HG03139 (cell line): ENCODE results near the gene MAGED2.
"Not testable (repeated sequence)": the region's sequence is repeated elsewhere in the genome, so short reads cannot be mapped to it uniquely, and the experiment has no call there.

ENCODE experiments used
- ATAC-seq: cut with Tn5 transposase; IDR thresholded peaks from one replicate; pipeline ENCODE4 v1.9.1; 2021; ENCODE audit not compliant: unreplicated experiment

The MAGED2 gene, protein sequence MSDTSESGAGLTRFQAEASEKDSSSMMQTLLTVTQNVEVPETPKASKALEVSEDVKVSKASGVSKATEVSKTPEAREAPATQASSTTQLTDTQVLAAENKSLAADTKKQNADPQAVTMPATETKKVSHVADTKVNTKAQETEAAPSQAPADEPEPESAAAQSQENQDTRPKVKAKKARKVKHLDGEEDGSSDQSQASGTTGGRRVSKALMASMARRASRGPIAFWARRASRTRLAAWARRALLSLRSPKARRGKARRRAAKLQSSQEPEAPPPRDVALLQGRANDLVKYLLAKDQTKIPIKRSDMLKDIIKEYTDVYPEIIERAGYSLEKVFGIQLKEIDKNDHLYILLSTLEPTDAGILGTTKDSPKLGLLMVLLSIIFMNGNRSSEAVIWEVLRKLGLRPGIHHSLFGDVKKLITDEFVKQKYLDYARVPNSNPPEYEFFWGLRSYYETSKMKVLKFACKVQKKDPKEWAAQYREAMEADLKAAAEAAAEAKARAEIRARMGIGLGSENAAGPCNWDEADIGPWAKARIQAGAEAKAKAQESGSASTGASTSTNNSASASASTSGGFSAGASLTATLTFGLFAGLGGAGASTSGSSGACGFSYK

DNA sequence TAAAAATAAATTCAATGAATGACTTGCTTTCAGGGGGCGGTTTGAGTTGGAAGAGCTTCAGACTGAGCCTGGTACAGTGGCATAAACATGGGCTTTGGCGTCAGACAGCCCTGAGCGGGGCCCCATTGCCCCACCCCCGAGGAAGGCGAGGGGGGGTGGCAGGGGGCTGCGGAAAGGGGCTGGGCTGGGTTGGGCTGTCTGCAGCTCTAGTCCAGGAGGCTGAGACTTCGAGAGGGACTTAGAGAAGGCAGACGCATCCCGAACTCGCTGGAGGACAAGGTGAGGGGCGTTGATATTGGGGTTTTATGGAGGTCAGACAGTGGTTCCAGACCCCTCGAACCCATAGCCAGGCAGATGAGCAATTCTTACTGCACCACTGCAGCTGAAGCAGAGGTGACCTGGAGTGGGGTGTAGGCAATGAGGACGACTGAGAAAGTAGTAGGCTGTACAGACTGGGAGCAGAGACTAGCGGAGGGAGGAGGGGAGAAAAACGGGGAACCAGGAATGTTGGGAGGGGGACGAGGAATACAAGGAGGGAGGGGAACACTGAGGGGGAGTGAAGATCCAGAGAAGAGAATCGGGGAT lies at the start of gene MAGED2:
Gene MAGED2 (plus strand): TSS at position 222 of the 585 bp plus-strand sequence. CDS start 1,587 bp downstream, outside the sequence.
- ATAC-seq, result no peak

DNA sequence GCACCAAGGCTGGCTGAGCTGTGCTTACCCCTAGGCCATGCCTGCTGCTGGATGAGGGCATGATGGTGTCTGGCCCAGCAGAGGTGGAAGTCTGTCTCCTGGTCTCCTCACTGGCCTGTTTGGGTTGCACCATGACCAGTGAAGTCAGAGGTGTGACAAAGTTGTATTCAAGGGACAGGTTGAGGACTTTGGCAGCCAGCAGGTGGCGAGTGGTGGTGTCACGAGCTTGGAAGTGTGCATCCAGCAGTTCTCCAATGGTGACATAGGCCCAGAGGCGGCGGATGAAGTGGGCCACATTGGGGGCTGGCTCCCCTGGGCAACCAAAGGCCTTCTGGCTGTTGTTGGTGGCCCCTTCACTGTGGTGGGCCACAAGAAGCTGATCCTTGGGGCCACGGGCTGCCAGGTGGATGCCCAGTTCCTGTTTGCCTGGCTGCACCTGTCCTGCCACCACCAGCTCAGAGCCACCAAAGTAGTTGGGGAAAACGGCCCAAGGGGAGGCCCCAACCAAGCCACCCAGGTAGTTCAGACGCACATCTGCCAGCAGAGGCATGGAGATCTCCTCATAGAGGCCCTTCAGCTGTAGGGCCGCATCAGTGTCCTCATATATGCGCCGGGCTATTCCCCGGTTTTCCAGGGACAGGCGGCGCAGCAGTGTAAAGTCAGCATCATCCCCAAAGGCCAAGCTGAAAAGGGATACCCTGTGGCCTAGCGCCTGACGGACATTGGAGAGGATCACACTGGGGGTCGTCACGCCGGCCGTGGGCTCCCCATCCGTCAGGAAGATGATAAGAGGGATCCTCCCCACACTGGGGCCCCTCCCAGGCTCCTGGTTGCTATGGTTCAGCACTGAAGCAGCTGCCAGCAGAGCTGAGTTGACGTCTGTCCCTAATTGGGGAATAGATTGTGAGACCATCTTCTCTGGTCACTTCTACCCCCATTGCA lies 49.2 kb upstream of the MAGED2 start:
- no peak for ATAC-seq

DNA sequence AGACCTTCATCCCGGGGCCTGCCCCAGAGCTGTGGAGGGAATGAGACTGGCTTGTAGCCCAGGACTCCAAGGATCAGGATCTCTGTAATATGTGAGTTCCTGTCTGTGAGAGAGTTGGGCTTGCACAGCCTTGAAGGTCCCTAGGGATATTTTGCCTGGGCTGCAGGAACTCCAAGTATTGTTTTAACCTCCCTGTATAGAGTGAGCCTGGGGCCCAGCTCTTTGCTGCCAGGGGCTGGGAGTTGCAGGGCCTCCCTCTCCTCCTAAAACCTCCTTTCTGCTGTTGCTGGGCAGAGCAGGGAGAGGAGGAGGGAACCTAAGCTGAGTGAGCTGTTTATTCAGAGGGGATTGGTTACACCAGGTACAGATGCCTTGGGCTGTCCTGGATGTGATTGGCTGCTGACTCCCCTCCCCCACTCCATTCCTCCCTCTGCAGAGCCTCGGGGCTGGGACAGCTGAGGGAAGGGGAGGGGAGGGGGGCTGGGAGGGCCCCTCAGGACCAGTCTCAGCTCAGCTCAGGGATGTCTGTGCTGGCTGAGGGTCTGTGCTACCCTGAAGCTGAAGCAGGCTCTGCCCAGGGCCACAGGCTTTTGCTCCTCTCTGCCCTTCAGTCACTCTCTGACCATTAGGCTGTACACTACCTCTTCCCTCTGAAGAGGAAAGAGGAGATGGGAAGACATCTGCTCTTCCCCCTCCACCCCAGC lies 33.0 kb upstream of the MAGED2 start:
- ATAC-seq, result not testable (repeated sequence)

DNA sequence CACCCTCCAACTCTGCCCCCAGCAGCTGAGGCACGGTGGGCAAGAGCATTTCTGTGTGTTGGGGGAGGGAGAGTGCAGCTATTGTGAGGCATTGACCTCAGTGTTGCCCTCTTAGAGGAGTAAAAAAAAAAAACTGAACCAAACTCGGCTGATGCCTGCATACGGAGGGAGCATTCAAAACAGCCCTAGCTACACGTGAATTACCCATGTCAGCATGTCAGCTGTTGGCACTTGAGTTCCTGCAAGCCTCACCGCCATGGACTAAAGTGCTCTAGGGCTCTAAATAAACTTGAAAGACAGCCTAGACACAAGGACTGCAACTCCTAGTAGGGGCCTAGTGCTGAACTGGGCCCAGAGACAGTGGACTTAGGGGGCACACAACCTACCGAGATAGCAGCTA lies 31.5 kb upstream of the MAGED2 start:
- ATAC-seq, result no peak

DNA sequence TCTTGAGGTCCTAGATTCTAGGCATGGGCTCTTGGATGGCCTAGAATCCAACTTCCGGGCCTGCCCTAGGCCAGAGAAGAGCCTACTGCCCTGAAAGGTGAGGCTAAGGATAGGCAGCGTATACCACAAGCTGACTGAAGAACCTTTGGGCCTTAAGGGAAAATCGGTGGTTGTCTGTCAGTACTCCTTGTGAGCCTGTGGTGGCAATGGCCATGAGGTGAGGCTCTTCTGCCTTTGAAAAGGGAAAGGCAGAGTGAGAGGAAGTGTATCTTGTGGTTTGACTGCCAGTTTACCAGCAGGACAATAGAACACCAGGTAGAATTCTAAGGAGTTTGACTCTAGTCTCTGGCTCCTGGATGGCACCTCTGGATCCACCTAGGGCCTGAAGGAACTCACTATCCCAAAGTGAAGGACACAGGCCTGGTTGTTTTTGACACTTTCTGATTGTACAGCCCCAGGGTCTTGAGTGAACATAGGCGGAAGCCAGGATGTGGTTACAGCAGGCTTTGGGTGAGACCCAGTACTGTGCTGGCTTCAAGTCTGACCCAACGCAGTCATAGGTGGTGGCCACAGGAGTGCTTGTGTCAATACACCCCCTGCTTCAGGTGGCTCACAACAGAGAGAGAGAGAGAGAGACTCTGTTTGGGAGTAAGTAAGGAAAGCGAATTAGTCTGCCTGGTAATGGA lies 30.4 kb upstream of the MAGED2 start:
- no peak for ATAC-seq

DNA sequence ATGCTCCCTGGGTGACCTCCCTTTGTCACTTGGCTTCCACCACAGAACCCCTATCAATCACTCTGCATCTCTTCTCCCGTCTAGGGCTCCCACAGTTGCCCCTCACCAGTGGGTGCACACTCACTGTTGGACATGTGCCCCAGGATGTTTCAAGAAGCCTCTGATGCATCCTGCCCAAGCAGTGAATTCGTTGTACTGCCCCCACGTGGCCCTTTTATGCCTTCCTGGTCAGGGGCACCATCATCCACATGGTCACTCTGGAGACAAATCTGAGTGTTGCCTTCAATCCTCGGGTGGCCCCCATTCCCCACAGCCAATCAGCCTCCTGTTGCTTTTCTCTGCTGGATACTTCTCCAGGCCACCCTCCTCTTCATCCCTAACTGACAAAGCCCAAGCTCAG lies 21.6 kb upstream of the MAGED2 start:
- ATAC-seq, result no peak

DNA sequence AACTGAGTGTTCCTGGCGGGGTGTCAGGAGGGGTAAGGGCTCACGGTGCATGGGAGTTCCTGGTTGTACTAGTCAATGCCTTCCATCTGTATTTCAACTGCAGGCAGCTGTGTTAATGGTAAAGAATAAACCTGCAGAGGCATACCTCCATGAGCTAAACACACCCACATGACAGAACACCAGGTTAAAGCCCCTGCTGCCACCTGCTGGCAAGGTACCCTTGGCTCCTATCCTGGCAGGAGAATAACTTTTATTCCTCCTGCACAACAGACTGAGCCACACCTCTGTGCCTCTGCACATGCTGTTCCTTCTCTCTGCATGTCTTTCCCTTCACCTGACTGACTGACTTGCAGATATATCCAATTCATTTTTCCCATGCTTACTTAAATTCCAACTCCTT lies 20.6 kb upstream of the MAGED2 start:
- ATAC-seq, result no peak

DNA sequence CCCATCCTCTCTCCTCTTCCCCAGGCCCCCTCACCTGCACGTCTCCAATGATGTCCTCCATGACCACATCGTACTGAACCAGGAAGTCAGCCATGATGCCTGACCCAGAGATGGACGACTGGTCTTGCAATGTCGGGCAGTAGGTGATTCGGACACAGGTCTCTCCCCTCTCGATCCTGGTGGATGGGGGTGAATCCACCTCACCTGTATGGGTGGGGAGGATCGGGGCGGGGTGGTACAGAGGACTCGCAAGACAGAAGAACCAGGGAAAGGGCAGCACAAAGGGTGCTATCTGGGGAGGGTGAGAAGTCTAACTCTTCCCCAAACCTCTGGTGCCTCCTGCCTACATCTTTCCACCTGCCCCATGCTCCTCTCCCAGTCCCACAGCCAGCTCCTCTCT lies 19.1 kb upstream of the MAGED2 start:
- no peak for ATAC-seq

DNA sequence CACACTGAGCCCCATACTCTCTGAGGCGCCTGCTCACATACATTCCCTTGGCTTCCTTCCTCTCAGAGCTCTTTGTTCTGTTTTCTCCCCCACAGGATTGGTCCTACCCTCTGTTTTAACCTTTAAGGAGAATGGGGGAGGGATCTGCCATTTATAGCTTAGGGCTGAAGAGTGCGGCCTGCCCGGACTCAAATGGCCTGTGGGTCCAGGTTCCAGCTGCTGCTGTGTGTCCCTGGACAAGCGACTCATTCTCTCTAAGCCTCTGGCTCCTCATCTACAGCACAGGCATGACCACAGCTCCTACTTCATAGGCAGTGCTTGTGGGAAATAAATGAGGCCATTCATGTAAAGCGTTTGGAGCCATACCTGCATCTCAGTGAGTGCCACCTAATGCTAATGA lies 18.1 kb upstream of the MAGED2 start:
- ATAC-seq, result not testable (repeated sequence)

DNA sequence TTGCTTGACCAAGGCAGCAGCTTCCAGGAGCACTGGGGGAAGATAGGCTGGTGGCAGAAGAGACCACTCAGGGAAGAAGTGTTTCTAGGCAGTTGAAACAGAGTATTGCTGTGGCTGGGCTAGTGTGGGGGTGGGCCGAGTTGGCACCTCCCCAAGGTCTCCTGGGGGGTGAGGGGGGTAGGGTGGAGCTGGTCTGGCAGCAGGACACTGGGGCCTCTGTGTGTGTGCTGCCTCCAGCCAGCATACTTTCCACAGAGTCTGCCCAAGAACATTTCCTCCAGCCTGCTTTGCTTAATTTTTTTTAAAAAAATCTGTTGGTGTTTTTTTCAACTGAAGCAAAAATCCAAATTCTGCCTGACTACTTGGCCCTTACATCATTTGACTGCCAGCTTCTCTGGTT lies 13.5 kb upstream of the MAGED2 start:
- no peak for ATAC-seq

DNA sequence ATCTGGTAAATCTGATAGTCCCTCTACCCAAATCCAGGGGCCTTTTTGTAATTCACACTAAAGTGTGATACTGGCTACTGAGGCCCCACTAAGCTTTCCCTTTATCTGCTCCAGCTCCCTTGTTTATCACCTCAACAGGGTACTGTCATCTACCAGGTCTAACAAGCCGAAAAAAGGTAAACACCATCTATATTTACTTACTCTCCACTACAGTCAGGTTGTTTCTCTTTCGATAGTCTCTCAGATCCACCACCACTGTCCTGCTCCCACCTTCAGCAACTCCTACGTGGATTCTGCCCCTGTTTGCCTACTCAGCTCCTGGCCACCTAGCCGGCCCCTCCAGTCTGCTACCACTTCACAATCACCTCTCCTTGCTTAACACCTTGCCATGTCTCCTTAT lies 12.8 kb upstream of the MAGED2 start:
- ATAC-seq, result no peak

DNA sequence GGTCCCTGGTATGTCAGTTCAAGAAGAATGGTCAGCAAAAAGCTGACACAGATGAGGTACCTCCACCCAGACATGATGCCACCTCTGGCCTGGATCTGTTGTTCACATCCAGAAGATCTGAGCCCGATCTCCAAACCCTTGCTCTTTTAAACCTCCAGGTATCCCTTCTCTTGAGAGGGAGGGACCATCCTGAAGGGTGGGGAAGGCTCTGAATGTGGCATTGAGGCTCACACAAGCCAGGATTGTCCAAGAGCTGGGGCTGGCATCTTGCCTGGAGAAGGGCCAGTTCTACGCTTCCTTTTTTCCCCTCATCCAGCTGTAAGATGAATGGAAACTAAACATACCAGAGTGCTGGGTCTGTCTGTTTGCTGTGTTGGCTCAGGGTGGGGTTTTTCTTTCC lies 9.4 kb upstream of the MAGED2 start, which contains the start of gene ITIH6:
Gene ITIH6 (minus strand): TSS at position 119 of the 400 bp plus-strand sequence. CDS start 45 bp downstream, at position 74.
- no peak for ATAC-seq

DNA sequence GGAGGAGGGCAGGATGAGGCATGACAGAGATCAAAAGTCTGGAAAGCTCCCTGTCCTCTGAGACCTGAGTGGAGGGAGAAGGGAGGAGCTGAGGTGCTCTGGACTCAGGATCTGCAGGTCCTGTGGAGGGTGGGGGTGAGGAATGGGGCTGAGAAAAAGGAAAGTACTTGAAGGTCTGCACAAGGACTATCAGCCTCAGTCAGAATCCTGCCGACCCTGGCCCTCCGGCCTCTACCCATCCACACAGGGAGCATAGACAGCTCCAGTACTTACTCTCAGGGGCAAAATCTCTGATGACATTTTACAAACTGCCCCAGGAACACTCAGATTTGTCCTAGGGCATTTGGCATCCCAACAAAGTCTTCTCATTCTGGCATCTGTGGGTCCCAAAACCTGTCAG lies 8.5 kb upstream of the MAGED2 start:
- ATAC-seq, result no peak

DNA sequence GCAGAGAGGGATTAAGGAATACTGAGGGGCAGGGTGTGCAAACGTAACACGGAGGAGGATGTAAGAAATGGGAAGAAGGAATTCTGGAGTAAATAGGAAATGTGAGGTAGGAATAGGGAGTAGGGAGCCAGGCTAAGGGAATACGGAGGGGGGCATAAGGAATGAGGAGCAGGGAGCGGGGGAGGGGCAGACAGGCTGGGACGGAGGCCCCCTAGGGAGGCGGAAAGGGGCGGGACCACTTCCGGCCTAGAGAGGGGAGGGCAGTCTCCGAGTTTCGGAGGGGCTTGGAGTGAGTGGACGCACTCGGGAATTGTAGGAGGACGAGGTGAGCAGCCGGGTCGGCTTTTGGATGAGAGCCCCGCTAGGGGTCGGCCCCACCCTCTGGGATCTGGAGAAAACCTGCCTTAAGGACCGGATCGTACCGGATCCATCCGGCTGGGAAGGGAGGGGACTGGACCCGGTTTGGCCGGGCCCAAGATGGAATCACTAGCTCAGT lies 612 bp downstream of the MAGED2 start:
- ATAC-seq, result peak; percentile 12

DNA sequence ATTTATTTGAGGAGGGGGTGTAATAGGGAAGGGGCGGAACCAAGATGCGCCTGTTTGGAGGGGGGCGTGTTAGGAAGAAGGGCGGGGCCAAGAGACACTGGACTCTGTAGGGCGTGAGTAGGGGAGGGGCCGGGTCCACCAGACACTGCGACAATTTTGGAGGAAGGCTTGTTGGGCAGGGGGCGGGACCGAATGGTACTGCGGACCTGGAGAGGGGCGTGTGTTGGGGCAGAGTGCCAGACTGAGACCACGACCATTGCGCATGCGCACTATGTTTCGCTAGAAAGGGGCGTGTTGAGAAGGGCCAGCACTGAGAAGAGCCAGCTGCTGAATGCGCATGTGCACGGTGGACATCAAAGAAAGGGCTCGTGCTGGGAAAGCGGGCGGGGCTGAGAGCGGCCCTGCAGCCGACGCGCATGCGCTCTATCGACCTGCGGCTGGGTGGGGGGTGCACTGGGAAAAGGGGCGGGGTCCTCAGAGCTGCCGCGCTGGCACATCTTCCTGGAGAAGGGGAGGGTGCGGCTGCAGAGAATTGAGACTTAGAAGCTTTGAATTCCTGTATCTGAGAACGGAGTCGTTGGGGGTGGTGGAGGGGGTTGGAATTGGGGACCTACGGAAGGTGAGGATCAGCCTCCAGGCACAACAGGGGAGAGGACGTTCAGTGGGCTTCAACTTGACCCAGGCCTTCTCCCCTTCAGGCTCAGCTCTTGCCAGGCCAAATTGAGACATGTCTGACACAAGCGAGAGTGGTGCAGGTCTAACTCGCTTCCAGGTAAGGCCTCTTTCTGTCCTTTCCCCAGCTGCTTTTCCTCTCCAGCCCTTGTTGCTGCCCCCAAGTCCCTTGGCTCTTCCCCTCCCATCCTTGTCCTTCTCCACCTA lies 1.3 kb downstream of the MAGED2 start:
- peak; percentile 85 for ATAC-seq

DNA sequence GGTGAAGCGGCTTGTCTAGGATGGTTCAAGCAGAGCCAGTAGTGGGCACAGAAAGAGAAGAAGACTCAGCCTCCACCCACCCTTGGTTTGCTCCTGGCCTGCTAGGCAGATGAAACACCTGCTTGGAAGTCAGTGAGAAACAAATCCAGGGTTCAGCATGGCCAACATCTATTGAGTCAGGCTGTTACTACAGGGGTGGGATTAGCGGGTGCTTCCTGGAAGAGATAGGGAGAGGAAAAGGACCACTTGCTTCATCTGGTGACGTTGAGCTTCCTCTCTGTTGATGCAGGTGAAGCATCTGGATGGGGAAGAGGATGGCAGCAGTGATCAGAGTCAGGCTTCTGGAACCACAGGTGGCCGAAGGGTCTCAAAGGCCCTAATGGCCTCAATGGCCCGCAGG lies 3.0 kb downstream of the MAGED2 start:
- ATAC-seq, result no peak

DNA sequence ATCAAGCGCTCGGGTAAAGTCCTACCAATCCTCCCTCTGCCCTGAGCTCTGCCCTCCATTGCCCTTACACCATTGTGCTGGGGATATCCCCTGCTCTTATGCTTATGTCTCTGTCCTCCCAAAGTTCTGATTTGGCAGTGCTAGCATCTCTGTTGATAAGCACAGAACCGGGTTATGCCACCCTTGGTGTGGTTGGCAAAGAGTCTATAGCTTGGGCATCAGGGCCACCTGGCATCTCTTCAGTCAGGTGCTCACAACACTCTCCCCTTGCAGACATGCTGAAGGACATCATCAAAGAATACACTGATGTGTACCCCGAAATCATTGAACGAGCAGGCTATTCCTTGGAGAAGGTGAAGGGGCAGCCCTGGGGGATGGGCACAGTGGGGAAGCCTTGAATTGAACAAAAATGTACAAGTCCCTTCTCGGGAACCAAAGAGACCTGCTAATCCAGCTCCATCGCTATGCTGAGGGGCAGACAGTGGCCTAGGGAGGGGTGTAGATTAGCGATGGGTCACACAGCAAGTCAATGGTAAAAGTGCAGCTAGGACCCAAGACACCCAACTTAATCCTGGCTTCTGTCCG lies 3.8 kb downstream of the MAGED2 start:
- no peak for ATAC-seq

DNA sequence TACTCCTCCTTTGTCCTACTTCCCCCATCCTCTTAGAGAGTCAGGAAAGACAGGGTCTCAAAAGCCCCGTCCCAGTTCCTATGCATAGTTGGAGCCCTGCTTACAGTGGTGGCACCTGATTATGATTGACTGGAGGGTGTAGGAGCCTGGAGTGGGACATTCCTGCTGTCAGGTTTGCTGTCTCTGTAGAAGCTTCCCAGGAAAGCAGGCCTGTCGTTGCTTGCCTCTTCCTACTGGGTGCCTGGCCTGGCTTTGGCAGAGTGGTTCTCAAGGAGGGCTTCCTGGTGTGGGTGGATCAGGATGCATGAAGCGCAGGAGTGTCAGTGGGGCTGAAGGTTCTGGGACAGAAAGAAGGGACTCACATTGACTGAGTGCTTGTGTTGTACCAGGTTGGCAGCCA lies 4.8 kb downstream of the MAGED2 start:
- no peak for ATAC-seq
